ENCODE results near the gene KRT82.

GRCh38 chr12:52389313-52390207, 16.6 kb downstream of the KRT82 start:
- TF ChIP-seq CTCF (IDR thresholded peaks at IDR 0.05) = no peak
- TF ChIP-seq POLR2A (IDR thresholded peaks at IDR 0.05) = no peak

Measured in adrenal gland (tissue), 5 donors.